HG03066 (cell line): ENCODE measurements around the gene LBHD1.
"Not testable (repeated sequence)": the region's sequence is repeated elsewhere in the genome, so short reads cannot be mapped to it uniquely, and the experiment has no call there.

Source experiments
- ATAC-seq: cut with Tn5 transposase; IDR thresholded peaks from one replicate; pipeline ENCODE4 v1.9.1; 2021; ENCODE audit warnings: low read depth; ENCODE audit not compliant: unreplicated experiment

LBHD1 gene

DNA sequence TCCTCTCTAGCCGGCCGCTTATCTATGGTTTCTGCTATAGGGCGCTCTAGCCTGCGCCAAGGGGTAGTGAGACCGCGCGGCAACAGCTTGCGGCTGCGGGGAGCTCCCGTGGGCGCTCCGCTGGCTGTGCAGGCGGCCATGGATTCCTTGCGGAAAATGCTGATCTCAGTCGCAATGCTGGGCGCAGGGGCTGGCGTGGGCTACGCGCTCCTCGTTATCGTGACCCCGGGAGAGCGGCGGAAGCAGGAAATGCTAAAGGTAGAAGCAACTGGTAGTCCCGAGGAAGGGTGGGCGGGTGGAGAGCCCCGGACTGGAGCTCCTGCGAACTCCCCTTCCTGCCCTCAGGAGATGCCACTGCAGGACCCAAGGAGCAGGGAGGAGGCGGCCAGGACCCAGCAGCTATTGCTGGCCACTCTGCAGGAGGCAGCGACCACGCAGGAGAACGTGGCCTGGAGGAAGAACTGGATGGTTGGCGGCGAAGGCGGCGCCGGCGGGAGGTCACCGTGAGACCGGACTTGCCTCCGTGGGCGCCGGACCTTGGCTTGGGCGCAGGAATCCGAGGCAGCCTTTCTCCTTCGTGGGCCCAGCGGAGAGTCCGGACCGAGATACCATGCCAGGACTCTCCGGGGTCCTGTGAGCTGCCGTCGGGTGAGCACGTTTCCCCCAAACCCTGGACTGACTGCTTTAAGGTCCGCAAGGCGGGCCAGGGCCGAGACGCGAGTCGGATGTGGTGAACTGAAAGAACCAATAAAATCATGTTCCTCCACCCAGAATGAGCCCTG, at the start of gene LBHD1, which contains the start of gene UQCC3:
LBHD1 (minus strand) TSS at position 660 of the 782 bp plus-strand sequence. CDS start 2,236 bp downstream, outside the sequence.
UQCC3 (plus strand) TSS at position 66 of the 782 bp plus-strand sequence; CDS start at position 139, 73 bp downstream.
- ATAC-seq: peak; percentile 64

DNA sequence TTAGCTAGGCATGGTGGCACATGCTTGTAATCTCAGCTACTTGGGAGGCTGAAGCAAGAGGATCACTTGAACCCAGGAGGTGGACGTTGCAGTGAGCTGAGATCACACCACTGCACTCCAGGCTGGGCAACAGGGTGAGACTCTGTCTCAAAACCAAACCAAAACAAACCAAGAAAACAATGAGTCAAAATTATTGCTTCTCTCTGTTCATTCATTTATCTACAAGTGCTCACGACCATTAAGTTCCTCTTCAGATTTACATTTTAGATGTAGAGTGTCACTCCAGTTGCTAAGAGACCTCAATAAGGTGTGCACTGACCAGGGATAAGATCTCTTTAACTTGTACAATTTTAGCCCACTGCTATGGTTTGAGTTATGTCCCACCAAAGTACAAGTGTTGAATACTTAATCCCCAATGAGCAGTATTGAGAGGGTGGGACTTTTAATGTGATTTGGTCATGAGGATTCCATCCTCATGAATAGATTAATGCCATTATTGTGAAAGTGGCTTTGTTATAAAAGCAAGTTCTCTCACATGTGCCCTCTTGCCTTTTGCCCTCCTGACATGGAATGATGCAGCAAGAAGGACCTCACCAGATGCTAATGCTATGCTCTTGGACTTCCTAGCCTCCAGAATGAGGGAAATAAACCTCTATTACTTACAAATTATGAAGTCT, 47.4 kb upstream of the LBHD1 start:
- ATAC-seq: no peak

DNA sequence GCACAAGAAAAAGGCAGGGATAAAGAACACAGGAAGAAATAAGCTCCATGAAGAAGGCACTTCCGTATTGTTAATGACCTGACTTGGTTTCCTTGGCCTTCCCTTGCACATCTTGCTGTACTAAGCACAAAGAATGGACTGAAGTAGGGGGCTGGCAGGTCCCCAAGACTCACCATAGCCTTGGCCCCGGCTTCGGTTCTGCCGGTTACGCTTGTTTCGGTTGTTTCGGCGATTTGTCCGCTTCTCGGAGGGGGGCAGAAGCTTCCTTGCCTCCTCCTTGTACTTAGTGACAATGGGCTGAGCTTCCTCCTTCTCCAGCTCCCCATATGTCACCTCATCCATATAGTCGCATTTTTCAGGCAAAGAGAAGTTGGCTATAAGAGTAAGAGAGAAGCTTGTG, 44.7 kb upstream of the LBHD1 start:
- ATAC-seq: no peak

DNA sequence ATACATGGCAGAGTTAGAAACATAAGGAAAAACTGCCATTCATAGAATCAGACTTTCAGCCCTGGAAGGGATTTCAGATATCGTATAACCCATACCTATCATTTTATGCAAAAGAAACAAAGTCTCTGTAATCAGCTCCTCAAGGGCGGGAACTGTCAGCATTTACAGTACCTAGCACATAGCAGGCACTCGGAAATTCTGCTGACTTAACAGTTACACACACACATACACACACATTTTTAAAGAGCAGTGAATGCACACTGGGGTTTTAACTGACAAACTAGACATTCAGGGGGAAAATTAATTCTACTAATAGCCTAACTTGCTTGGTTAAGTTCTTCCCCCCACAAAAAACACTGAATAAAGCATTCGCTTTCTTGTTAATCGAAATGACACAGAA, 44.1 kb upstream of the LBHD1 start:
- ATAC-seq: no peak

DNA sequence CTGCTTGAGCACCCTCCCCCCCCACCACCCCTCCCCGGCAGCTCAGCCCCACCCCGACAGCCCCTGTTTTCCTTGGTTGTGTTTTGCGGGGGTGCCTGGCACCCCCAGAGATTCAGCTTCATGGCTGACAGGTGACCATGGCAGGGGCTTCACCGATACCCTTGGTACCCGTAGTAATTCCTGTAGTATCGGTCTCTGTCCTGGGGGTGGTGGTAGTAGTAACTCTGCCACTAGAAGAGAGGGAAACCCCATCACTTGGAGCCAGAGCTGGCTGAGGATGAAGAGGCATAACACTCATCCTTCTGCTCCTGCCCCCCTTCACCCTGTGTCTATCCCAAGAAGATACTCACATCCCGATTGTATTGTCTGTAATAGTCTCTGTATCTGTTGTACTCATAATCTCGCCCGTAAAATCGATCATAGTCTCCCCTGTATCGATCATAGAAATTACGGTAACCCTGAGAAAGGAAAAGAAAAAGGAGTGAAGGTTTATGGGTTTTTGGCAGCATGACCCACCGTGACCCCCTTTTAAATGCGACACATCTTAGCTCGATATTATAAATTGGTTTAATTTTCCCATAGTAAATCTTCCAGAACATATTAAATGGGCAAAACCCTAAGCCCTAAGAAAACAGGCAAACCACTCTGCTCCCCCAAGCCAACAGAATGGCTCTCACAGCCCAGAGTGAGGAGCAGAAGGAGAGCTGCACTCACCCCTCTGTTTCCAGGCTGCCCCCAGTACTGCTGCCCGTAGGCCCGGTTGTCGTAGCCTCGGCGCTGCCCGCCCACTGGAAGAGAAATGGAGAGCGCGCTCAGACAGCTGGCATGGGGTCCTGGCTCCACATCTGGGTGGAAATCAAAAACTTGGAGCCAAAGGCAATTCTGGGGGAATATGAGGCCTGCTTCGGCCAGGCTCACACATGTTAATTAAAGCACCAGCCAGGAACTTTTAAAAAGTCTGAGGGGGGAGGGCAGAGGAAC, 43.4 kb upstream of the LBHD1 start:
- no peak for ATAC-seq

DNA sequence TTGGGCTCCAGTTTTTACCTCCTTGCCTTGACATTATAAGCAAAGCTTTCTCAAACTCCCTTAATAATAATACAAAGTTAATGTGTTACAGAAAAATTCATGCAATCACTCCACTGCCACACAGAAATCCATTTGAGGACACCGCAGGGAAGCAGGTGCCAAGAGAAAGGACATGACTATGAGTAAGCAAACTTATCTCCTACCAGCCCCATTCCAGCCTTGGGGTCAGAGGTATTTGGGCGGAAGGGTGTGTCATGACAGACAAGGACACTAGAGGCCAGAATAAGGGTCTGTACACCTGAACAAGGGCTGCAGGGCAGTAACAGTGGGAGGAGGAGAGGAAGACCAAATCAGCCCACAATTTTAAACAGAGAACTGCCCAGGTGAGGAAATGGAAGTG, 41.3 kb upstream of the LBHD1 start:
- ATAC-seq: no peak

DNA sequence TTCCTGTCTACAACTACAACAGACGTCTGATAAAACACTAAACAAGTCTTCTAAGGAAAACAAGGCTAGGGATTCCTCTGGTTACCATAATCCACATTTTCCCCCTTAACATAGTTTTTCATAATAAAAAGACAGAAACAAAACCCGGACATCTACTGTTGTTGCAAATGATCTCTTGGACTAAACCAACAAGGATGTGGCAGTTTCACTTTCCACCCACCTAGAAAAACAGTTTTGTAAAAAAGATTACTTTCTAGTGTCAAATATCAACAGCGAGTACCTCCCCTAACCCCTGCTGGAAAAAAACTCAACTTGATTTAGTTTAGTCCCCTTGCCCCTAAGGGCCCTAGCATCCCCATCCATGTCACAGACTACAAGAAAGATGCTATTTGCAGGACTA, 40.8 kb upstream of the LBHD1 start:
- ATAC-seq: no peak

DNA sequence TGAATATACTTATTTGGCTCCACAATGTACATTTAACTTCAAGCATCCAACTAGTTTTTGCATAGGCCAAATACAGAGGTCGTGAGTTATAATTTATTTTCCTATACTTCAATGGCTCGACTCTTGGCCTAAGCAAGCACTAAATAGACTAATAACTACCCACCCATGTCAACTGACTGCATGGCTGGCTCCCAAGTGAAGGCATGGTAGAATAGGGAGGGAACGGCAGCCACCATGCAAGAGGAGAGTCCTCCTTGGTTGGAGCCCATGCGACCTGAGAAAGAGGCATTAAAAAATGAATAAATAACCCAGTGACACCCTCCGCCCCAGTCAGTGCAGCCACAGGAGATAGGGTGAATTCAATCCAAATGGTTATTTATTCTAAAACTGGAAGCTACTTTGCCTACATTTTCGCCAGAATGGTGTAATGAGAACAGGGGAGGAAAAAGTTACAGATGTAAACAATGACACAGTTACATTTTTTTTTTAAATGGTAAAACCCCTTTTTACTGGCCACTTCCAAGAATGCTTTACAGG, 40.3 kb upstream of the LBHD1 start:
- ATAC-seq: no peak

DNA sequence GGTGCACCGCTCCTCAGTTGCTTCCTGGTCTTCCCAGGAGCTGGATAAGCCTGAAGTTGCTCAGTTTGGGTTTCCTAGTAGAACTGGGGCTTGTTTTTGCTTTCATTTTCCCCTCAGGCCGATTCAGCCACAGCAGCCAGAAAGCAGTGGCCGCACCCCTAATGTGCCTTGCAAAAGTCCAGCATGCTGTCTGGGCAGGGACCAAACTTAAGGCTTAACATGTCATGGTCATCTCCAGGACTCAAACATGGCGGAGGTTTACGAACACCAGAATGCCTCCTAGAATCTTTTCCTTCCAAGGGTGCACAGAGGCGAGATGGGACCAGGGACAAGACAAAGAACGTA, 37.9 kb upstream of the LBHD1 start:
- ATAC-seq: no peak

DNA sequence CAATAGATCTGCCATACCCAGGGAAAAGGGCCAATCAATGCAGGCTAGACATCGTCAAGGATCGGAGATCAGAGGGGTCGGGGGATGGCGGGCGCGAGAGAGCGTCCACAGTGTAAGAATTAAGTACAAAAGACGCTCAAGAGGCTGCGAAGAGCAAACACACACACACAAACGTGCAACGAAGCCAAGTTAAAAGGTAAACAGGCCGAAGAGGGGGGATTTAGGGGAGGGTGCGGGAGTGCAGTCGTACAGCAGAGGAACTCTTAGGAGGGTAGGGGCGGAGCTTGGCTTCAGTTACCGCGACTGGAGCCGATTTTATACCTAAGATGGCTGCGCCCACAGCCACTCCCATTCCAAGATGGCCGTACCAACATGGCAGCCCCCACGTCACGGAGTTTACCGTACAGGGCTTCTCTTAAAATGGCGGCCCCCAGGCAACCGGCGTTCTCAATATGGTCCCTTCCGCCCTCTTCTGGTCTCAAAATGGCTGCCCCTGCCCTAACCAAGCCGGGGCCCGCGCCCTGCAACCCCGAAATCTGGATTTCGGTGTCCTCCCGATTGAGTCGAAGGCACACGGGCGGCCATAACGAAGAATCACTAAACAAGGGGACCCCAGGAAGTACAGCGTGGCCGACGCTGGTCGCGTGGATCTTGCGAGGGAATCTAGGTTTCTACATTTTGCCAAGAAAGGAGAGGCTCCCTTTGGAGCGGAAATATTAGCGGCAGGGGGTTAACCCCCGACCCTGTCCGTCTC, 37.4 kb upstream of the LBHD1 start:
- ATAC-seq: peak; percentile 80

DNA sequence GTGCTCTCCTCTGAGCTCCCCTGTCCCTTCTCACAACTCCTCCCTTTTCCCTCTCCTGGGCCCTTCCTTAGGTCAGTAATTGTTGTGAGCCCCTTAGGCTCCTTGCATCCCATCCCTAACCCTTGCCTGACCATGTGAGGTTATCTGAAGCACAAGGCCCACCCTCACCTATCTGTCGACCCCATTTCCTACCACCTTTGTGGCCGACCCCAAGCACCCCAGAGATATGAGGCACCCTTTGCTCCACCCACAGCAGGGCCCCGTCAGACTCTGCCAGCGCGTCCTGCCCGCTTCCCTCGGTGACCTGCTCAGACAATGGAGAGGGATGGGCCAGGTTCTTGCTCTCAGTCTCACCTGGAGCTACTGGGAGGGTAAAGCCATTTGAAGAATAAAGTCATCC, 36.7 kb upstream of the LBHD1 start:
- no peak for ATAC-seq

DNA sequence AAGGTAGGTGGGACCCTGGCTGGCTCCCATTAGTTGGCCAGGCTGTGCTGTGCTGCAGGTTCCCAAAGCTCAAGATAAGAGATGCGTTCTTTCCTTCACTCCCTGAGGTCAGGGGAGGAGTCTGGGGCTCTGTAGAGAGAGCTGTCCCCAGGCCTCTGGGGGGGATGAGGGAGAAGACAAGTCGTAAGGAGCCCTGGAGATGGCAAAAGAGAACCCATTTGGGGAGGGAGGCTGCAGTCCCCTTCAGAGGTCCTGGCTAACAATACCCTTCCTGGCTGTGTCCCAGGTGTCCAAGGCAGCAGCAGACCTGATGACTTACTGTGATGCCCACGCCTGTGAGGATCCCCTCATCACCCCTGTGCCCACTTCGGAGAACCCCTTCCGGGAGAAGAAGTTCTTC, 36.3 kb upstream of the LBHD1 start:
- ATAC-seq: no peak

DNA sequence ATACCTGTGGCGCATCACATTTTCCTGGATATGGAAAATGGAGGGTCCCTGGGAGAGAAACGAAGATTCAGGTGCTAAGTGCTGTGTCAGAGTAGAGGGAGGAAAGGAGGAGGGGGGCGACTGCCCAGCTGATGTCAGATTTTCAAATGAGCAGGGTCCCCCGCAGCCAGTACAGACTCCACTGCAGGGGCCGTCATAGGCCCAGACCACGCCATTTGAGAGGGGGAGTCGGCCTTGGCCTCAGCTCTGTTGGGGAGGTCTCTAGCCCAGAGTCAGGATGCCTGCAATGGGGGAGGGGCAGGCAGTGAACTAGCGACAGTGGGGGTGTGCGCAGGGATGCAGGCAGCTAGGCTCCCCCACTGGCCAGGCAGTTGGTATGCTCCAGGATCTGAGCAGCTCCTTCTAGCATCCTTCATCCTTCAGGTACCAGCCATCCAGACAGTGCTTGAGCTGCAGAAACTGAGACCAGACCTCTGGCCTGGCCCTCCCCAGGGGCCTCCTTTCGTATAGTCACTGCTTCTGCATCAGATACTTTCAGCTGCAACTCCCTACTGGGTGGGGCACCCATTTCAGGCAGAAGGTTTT, 35.3 kb upstream of the LBHD1 start, which contains the start of the genes BSCL2 and GNG3:
BSCL2 (minus strand) TSS at position 148 of the 585 bp plus-strand sequence. CDS start 229 bp downstream, outside the sequence.
GNG3 (plus strand) TSS at position 400 of the 585 bp plus-strand sequence. CDS start 620 bp downstream, outside the sequence.
- no peak for ATAC-seq

DNA sequence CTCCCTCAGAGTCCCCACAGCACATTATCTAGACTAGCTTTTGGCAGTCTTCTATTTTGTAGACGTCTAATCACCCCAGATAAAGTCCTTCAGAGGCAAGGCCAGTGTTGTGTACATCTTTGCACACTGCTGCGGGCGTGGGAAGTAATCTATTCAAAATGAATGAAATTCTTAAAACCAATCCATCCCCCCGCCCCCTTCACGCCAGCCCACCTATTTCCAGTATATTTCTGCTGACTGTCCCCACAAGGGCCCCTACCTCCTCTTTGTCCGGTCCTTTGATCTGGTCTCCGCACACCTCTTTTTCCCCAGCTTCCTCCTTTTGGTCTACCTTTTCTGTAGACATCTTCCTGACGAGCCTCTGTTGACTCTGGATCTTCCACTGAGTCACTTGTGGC, 34.8 kb upstream of the LBHD1 start:
- no peak for ATAC-seq

DNA sequence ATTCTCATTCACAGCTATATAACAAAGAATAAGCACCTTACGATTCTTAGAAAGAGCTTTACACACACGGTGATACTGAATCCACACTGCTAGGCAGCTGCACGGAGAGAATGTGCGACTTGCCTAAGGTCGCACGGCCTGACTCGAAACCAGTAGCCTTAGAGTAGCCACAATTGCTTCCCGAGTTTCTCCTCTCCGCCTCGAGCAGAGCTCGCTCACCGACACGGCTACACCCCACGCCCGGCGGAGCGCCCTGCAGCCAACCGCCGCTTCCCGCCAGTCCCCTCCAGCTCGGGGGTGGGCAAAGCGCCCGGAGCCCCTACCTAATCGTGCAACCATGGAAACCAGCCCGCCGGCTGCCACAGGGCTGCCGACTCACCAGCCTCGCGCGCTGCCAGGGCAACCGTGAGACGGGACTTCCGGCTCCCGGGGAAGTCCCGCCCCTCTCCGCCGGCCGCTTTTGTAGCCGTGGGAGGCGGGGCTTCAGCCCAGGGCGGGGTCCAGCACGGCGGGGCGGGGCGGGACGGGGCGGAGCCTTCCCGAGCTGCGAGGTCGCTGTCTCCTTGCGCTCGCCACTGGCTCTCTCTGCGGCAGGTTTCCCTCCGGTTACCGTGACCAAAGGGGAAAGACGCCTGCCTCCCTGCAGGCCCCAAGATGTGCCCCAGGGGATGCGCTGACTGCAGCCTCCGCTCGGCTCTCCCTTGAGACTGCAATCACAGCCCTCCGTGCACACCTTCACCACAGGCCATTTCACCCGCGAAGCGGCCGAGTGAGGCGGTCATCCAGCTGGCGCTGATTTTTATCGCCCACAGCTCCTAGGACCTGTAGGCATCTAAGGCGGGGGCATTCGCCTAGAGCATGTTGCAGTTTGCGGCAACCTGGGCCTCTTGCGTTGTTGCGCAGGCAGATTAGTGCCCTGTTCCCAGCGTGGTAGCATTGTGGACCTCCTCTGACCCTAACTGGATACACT, 34.1 kb upstream of the LBHD1 start:
- peak; percentile 54 for ATAC-seq

DNA sequence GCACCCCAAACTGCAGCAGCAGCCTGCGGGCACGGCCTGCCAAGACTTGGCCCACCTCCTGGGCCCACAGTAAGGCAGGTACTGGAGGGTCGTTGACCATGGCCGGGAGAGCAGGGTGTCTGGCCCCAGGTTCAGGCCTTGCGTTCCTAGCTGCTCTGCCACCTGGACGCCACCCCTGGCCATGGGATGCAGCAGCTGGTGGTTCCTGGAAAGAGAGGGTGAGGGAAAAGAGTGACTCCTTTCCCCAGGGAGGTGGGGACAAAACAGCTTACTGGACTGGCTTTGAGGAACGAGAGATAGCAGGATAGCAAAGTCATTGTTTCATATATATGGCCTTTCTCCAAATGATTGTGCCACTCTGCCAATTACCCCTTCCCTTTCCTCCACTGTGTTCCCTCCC, 33.3 kb upstream of the LBHD1 start:
- ATAC-seq: no peak

DNA sequence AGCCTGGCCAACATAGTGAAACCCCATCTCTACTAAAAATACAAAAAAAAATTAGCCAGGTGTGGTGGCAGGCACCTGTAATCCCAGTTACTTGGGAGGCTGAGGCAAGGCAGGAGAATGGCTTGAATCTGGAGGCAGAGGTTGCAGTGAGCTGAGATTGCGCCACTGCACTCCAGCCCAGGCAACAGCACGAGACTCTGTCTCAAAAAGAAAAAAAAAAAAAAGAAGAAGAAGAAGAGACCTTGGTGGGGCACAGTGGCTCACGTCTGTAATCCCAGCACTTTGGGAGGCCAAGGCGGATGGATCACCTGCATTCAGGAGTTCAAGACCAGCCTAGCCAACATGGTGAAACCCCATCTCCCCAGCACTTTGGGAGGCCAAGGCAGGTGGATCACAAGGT, 31.9 kb upstream of the LBHD1 start:
- ATAC-seq: not testable (repeated sequence)

DNA sequence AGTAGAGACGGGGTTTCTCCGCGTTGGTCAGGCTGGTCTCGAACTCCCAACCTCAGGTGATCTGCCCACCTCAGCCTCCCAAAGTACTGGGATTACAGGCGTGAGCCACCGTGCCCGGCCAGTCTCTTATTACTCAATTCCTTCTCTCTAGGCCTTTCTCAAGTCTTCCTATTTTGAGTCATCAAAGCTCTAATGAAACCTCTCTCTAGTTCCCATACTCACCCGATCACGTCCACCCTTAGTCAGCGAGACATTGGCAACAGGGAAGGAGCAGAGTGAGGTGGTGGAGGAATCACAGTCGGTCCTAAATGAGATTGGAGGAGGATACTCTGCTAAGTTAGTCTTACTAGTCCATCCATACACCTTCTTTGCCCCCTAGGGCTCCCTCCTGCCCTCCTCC, 30.2 kb upstream of the LBHD1 start:
- no peak for ATAC-seq
